Measurements from ENCODE around the gene TOR4A.
A peak's percentile ranks its signal among the peaks of the same experiment; 100 is the strongest.

Gene TOR4A

DNA sequence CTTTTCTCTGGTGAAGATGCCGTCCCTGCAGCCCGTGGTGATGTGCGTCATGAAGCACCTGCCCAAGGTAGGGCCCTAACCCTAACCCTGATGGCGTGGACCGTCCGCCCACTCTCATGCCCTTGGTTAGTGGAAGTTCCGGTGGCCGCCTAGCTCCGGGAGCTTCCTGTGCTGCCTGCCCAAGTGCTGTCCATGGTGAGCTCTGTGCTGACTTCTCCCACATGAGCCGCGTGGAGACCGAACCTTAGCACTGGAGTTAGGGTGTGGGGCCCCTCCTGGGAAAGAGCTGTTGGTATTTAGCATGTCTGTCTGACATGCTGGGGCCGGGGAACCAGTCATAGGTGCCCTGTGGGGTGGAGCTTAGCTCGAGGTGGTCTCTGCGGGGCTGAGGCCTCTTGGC is 21.2 kb upstream of the TOR4A start:
- TF ChIP-seq PPARA (CRISPR knock-in tag; IDR thresholded peaks at IDR 0.05; ENCODE audit: borderline replicate concordance), result no peak
- no peak for TF ChIP-seq CREB5 (CRISPR knock-in tag; IDR thresholded peaks at IDR 0.05; ENCODE audit: low read depth)
- no peak for TF ChIP-seq ISL1 (CRISPR knock-in tag; IDR thresholded peaks at IDR 0.05)
- no peak for ATAC-seq

DNA sequence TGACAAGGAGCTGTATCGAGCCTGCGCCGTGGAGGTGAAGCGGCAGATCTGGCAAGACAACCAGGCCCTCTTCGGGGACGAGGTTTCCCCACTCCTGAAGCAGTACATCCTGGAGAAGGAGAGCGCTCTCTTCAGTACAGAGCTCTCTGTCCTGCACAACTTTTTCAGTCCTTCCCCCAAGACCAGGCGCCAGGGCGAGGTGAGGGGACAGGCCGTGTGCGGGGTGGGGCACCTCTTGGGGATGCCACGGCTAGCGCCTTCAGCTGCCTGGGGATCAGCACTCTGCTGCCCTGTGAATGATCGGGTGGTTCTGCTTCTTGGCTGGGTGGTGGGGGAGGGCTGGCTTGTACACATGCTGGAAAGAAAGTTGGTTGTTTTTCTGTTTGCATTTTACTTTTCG is 20.7 kb upstream of the TOR4A start:
- ATAC-seq, result no peak
- TF ChIP-seq BACH2 (CRISPR knock-in tag; IDR thresholded peaks at IDR 0.05; ENCODE audit: borderline replicate concordance) (no peak), ZFP30 (CRISPR knock-in tag; IDR thresholded peaks at IDR 0.05) (no peak), ZNF8 (CRISPR knock-in tag; IDR thresholded peaks at IDR 0.05) (no peak), ZNF70 (CRISPR knock-in tag; IDR thresholded peaks at IDR 0.05) (no peak), ZNF565 (CRISPR knock-in tag; conservative IDR thresholded peaks at IDR 0.05; ENCODE audit: low read depth) (no peak), CSDC2 (CRISPR knock-in tag; IDR thresholded peaks at IDR 0.05) (no peak), ARNTL (CRISPR knock-in tag; IDR thresholded peaks at IDR 0.05; ENCODE audit: borderline replicate concordance, low read depth) (no peak), ESRRG (CRISPR knock-in tag; IDR thresholded peaks at IDR 0.05) (no peak), TOX (CRISPR knock-in tag; IDR thresholded peaks at IDR 0.05; ENCODE audit: borderline replicate concordance) (no peak), ZC3H10 (CRISPR knock-in tag; IDR thresholded peaks at IDR 0.05) (no peak), PPARA (CRISPR knock-in tag; IDR thresholded peaks at IDR 0.05; ENCODE audit: borderline replicate concordance) (no peak), GLIS3 (CRISPR knock-in tag; IDR thresholded peaks at IDR 0.05) (no peak), TCF4 (CRISPR knock-in tag; IDR thresholded peaks at IDR 0.05; ENCODE audit: borderline replicate concordance) (no peak), OSR1 (CRISPR knock-in tag; IDR thresholded peaks at IDR 0.05) (no peak), CREB5 (CRISPR knock-in tag; IDR thresholded peaks at IDR 0.05; ENCODE audit: low read depth) (no peak)
- TF ChIP-seq, protein P1, sequence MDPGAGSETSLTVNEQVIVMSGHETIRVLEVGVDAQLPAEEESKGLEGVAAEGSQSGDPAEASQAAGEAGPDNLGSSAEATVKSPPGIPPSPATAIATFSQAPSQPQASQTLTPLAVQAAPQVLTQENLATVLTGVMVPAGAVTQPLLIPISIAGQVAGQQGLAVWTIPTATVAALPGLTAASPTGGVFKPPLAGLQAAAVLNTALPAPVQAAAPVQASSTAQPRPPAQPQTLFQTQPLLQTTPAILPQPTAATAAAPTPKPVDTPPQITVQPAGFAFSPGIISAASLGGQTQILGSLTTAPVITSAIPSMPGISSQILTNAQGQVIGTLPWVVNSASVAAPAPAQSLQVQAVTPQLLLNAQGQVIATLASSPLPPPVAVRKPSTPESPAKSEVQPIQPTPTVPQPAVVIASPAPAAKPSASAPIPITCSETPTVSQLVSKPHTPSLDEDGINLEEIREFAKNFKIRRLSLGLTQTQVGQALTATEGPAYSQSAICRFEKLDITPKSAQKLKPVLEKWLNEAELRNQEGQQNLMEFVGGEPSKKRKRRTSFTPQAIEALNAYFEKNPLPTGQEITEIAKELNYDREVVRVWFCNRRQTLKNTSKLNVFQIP (CRISPR knock-in tag; IDR thresholded peaks at IDR 0.05; ENCODE audit: borderline replicate concordance, low read depth), result no peak

- 0 out of 3 replicates have a peak, but pooled peaks have one; percentile 41 for ATAC-seq
Measured at GRCh38 chr9:137262173-137262908, 15.2 kb upstream of the TOR4A start.

- ATAC-seq, result no peak
- TF ChIP-seq ZNF565 (CRISPR knock-in tag; conservative IDR thresholded peaks at IDR 0.05; ENCODE audit: low read depth) (no peak), BACH2 (CRISPR knock-in tag; IDR thresholded peaks at IDR 0.05; ENCODE audit: borderline replicate concordance) (no peak), PATZ1 (CRISPR knock-in tag; IDR thresholded peaks at IDR 0.05; ENCODE audit: borderline replicate concordance) (no peak)
Measured at GRCh38 chr9:137262909-137263285, 14.6 kb upstream of the TOR4A start.

DNA sequence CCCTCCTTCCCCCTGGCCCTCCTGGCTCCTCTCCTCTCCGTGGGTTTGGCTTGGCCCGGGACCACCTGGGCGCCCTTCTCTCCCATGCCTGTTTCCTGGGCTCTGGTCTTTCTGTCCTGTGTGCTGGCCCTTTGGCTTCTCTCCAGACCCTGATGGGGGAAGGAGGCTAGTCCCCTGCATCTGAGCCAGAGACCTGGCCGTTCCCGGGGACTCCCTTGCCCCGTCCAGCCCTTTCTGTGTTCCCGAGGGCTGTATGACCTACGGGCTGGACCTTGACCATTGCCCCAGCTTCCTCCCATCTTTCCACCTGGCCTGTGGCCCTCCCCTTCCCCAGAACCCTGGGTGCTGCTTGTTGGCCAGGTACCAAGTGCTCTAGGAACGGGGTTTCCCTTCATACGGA is 14.0 kb upstream of the TOR4A start:
- TF ChIP-seq ISL1 (CRISPR knock-in tag; IDR thresholded peaks at IDR 0.05), result no peak
- no peak for TF ChIP-seq OSR1 (CRISPR knock-in tag; IDR thresholded peaks at IDR 0.05)
- no peak for TF ChIP-seq GLIS3 (CRISPR knock-in tag; IDR thresholded peaks at IDR 0.05)
- no peak for TF ChIP-seq PATZ1 (CRISPR knock-in tag; IDR thresholded peaks at IDR 0.05; ENCODE audit: borderline replicate concordance)
- no peak for TF ChIP-seq TOX (CRISPR knock-in tag; IDR thresholded peaks at IDR 0.05; ENCODE audit: borderline replicate concordance)
- no peak for ATAC-seq
